HG03139 (cell line): Measurements from ENCODE around the gene NLRP9.

Experiments used
- ATAC-seq: cut with Tn5 transposase; IDR thresholded peaks from one replicate; pipeline ENCODE4 v1.9.1; 2021; ENCODE audit not compliant: unreplicated experiment

The NLRP9 gene

DNA sequence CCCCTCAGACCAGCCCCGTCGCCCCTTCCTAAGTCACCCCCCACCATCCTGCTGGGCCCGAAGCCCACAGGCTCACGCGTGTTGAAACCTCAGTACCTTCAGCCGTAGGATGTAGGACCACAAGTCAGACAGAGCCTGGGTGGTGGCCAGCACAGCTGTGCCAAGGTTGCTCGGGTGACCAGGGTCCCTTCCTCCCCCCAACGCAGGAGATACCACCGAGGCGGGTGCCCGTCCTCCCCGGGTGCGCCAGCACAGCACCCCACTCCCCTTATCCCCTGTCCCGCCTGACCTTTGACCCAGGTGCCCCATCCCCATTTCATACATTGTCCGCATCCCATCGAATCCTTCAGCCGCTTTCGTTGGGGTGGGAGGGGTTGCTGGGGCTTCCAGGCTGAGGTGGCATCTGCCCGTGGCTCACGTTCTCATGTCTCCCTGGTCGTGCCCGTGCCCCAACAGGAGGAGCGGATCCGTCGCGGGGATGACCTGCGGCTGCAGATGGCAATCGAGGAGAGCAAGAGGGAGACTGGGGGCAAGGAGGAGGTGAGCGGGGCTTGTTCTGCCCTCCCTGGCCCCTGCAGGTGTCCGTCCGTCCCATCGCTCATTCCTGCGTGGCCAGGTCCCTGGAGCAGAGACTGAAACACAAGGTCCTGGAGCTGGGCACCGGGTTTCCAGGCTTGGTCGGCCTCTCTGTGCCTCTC, 48.6 kb downstream of the NLRP9 start:
- ATAC-seq, result no peak

DNA sequence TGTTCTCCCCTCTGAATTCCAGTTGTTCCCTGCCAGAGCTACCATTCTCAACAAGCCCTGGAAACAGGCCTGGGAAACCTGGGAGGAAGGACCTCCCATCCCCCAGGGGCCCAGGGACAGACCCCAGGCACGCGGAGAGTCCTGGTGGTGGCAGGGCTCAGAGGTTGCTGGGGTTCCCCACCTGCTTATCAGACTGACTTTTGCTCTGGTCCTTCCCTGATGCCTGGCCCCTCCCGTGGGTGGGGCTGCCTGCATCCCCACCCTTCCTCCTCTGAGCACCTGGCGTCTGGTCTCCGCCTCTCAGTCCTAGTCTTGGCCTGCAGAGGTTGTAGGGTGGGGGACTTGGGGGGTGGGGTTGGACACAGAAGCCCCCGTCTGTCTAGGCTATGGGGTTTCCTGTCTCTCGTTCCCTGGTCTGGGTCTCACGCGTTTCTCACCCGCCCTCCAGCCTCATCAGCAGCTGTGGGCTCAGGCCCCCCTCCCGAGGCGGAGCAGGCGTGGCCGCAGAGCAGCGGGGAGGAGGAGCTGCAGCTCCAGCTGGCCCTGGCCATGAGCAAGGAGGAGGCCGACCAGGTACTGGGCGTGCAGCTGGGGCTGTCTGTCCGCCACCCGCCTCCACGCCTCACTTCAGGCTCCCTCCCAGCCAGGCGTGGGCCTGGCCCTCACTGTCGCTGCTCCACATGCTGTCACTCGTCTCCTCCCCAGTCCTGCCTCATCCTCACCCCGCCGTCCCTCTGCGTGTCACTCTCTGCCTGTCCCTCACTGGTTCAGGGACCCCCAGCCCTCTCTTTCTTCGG, 49.6 kb downstream of the NLRP9 start:
- no peak for ATAC-seq

DNA sequence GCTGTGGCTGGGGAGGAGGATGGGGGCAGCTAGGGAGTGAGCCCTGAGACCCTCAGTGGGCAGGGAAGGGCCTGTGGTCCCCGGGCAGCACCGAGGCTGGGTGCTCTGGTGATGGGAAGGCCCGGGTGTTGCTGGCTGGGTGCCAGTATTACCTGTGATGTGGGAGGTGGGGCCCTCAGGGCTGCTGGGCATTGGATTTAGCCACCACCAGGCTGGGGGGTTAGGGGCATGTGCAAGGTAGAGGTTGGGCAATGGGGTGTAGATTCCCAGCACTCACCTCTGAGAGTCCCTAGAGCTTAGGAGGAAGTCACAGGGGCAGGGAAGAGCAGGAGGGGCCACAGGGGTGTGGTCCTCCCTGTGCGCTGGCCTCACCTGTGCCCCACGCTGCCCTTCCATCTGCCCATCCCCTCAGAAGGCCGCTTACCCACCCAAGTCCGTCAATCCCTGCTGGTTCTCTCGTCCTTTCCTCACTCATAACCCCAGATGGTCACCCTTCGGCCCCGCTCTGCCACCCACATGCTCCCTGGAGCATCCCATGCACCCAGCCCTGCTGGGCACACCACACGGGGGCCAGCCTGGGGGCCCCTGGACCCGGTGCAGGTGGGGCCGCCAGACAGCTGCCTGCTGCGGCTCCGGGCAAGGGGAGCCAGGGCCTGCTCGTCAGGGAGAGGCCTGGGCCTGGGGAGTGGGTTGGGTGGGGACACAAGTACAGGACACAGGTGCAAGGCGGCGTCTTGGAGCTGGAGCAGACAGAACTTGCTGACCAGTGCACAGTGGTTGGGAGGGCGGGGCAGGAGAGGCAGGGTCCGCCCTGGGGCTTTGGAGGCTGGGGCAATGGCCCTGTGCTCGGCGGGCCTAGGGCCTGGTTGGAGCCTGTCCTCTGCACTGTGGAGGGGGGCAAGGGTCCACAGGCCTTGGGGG, 50.7 kb downstream of the NLRP9 start:
- ATAC-seq, result no peak

DNA sequence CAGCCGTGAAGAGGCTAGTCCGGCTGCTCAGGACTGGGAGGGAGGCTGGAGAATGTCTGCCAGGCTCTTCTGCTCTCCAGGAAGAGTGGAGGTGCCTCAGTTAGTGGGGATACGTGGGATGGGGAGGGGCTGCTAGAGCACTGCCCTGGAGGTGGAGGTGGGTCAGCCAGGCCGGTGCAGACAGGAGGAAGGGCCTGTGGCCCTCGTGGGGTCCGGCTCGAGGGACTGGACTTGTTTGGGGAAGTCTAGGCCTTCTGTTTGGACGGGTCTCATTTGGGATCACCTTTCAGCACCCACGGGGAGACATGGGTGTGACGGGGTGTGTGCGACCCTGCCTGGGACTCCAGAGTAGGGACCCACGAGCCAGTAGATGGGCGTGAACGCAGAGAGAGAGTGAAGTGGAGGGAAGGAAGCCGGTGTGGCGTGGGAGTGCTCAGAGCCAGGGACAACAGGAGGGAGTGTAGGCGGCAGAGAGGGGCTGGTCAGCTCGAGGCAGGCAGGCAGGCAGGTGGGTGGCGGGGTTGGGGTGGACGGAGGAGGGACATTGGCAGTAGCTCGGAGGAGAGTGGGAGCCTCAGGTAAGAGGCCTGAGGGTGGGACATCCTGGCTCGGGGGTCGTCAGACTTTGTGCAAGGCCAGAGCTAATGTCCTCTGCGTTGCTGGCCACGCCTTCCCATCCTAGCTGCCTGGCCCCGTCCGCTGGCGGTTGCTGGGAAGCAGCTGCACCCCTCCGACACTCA, 51.7 kb downstream of the NLRP9 start:
- no peak for ATAC-seq

DNA sequence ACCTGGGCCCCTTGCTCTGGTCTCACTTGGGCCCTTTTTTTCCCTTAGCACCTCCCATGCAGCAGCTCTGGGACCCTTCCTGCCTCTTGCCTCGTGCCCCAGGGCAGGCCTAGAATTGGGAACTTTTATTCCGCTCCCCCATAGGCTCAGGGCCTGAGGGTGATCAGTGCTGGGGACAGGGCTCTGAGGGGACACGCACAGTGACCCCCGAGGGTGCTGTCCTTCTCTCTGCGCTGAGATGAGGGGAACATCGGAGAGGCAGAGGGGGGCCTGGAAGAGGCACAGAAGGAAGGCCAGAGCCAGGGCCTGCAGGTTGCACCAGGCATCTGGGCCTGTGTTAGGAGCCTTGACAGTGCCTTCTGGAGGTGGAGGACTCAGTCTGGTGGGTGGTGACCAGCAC, 52.4 kb downstream of the NLRP9 start:
- ATAC-seq, result no peak

DNA sequence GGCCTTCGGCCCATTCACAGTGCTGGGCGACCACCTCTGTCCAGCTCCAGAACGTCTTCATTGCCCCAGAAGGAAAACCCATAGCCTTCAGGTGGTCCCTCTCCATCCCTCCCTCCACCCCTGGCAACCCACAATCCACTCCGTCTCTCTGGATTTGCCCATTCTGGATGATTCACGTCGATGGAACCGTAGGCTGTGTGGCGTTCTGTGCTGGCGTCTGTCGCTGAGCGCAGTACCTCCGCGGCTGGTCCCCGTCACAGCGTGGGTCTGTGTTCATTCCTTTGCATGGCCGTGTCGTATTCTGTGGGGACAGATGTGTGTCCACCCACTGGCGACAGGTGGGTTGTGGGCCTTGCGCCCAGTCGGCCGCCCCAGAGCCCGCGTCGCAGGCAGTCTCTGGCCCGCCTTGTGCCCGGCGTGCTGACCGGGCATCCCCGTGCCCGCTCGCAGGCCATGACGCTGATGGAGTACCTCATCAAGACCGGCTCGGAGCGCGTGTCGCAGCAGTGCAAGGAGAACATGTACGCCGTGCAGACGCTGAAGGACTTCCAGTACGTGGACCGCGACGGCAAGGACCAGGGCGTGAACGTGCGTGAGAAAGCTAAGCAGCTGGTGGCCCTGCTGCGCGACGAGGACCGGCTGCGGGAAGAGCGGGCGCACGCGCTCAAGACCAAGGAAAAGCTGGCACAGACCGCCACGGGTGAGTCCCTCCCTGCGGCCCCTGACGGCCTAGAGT, 53.1 kb downstream of the NLRP9 start:
- ATAC-seq, result no peak

DNA sequence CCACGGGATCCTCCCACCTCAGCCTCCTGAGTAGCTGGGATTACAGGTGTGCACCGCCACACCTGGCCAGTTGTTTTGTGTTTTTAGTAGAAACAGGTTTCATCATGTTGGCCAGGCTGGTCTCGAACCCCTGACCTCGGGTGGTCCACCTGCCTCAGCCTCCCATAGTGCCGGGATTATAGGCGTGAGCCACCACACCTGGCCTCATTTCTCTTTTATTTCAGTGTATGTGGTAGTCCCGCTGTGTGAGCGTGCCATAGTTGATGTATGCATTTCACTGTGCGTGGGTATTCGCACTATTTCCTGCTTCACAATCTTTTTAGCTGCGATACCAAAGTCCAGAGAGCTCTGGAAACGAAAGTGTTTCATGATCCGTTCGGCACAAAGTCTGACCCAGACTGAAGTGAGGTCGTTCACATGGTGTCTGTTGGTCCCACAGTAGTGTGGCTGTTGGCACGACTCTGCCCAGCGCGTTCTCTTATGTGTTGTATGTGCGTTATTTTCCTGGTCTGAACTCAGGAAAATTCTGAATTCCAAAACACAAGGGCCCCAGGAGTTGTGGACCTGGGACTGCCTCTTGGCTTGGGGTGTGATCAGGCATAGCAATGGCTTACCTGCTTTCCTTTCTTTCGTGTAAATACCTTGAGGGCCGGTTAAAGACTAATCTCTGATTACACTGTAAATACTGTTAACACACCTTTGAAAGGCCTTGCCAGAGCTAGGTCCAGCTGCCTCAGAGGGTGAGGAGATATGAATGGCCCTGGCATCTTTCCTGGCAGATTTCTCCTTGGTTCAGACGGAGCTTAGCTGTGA, 54.5 kb downstream of the NLRP9 start:
- no peak for ATAC-seq

DNA sequence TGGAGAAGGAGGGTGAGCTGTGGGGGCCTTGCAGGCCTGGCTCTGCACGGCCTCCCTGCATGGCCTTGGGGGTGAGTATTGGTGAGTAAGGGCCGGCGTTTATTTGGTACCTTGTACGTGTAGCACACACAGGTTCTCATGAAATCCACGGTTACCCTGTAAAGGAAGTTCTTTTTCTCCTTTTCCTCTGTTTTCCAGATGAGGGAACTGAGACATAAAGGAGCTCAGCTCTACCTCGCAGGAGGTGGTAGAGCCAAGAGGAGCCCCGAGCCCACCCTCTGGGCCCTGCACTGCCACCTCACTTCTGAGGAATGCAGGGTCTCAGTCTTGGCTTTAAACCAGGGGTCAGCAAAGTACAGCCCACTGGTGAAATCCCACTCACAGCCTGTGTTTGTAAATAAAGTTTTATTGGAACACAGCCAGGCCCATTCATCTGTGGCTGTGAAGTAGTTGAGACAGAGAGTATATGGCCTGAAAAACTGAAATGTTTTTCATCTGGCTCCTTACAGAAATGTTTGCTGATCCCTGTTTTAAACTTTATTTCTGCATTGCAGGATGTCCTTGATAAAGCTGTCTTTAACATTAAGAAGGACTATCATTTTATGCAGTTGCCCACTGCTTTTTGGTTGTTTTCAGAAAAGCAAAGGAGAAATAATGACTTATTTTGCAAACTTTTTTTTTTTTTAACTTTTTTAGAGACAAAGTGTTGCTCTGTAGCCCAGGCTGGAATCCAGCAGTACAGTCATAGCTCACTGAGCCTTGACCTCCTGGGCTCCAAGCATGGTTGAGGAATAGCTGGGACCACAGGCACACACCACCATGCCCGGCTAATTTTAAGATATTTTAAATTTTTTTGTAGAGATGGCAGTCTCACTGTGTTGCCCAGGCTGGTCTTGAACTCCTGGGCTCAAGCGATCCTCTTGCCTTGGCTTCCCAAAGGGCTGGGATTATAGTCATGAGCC, 56.8 kb downstream of the NLRP9 start:
- no peak for ATAC-seq

DNA sequence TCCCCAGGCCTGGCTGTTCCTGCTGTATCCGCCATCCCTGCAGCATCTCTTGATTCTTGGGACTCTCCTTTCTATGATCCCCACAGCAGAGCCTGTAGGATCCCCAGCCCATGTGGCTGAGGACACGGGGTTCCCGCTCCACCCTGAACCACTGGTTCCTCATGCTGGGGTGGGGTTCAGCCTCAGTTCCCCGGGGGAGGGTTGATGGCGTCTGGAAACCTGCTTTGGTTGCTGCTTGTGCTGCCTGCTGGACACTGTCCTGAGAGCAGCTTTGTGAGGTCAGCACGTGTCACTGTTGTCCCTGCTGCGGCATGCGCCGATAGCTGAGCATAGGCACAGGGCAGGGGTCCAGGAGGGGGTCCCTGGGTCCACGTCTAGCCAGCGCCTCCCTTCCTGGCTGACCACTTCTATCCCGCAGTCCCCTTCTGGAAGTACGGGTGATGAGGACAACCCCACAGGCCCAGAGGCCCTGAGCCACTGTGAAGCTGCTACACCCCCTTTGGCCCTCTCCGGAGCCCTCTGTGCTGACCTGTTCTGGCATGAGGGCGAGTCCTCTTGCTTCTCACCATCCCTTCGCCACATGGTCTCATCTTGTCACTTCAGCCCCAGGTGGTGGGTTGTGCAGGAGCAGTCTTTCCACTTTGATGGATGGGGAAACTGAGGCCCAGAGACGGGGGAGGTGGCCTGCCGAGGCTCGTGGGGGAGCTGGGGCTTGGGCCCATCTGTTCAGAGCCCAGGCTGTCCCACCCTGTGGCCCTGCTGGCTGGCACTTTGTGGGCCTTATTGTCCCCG, 57.7 kb downstream of the NLRP9 start:
- no peak for ATAC-seq

DNA sequence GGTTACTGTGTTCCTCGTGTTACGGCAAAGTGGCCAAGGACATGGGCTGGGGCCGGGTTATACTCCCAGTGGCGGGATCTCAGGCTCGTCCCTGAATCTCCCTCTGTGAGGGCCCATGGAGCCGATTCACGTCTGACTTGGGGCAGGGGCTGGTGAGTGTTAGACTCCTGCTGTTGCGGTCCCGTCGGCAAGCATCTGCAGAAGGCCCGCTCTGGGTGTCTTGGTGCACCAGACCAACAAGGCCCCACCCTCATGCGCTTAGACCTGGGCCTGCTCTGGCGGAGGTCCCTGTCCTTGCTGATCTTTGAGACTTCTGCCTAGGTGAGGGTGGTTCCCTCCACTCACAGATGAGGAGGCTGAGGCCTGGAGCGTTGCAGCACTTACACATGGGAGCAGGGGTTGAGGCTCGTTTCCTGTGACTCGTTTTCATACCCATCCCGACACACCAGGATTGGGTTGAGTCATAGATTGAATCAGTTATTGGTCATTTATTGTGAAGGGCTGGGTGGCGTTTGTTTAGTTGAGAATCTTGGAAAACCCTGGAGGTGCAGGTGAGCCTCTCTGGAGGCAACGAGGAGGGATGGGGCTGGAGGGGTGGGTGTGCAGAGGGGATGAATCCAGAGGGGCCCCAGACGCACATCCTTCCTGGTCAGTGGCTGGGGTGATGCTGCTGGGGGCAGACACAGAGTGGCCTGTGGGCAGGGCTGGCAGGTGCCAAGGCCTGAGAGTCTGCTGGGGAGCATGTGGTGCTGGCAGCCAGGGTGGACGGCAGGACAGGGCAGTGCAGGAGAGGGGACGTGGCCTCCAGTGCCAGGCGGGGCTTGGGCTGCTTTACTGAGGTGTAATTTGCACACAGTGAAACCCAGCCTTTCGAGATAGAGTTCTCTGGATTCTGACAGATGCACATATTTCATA, 58.6 kb downstream of the NLRP9 start:
- no peak for ATAC-seq

DNA sequence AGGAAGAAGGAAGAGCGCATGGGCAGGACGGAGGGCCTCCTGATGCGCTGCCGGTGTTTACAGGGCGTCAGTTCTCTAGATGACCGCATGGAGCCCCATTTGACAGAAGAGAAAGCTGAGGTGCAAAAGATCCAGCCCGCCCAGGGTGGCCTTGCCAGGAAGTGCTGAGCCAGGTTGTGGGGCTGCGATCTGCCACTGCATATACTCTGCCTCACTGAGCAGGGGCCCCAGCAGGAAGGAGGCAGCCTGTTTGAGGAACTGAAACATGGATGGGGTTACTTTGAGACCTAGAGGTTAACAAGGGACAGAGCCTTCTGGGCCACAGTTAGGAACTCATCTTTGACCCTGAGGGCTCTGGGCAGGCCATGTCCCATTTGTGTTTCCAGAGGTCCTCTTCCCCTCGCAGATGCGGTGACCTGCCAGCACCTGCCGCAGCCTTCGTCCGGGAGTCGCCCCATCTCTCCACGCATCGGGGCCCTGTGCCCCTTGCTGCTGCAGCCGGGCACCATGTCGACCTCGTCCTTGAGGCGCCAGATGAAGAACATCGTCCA, 60.0 kb downstream of the NLRP9 start:
- peak; percentile 63 for ATAC-seq

DNA sequence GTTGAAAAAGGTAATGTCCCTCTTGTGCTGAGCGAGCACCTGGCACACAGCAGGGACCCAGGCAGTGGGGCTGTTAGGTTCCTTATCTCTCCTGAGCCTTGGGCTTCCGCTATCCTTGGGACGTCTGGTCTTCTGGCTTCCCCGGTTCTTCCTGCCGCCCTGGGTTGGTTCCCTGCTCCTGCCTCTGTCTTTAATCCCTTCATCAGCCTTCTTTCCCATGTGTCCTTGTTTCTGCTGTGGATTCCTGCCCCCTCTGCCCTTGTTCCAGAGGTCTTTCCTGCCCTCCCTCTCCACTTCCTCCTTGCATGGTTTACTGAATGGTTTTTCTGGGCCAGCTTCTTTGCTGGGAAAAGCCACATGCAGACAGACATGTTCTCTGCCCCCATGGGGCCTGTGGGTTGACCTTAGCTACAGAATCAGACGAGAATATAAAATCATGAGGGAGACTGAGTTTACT, 60.6 kb downstream of the NLRP9 start:
- no peak for ATAC-seq

DNA sequence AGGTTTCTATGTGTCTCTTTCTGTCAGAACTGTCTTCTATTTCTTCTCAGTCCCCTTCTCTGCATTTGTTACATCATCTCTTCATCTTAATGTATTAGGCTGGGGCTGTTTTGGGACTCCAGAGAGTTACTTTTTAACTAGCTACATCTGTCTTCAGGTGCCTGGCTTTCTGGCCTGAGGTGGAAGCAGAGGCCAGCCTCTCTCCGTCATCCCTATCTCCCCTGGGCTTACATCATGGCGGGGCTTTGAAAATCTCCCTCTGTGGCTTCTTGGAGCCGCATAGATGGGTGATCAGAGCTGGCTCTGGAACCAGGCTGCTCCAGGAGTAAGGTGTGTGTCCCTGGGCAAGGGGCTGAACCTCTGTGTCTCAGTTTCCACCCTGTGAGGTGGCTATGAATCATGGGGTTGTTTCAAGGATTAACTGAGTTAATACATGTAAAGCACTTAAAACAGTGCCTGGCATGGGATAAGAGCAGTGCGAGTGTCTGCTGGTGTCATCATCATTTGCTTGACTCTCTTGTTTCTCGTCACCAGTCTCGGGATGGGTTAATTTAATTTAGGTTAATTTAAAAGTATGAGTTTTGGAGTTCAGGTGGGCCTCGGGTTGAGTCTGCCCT, 61.2 kb downstream of the NLRP9 start:
- no peak for ATAC-seq

DNA sequence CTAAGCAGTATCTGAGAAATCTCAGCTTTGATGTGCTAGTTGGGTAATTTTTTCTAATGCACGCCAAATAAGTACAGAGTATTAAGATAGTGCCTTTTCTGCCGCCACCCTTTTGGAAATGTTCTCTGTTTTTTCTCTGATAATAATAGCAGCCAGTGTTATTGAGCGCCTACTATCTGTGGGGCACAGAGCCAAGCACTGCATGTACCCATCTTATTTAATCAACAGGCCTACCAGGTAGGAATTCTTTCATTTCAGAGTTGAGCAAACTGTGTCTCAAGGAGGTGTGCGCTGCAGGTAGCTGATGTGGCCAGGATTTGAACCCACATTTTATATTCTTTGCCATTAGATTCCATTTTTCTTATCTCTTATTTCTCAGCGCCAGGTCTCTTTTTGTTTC, 61.8 kb downstream of the NLRP9 start:
- no peak for ATAC-seq

DNA sequence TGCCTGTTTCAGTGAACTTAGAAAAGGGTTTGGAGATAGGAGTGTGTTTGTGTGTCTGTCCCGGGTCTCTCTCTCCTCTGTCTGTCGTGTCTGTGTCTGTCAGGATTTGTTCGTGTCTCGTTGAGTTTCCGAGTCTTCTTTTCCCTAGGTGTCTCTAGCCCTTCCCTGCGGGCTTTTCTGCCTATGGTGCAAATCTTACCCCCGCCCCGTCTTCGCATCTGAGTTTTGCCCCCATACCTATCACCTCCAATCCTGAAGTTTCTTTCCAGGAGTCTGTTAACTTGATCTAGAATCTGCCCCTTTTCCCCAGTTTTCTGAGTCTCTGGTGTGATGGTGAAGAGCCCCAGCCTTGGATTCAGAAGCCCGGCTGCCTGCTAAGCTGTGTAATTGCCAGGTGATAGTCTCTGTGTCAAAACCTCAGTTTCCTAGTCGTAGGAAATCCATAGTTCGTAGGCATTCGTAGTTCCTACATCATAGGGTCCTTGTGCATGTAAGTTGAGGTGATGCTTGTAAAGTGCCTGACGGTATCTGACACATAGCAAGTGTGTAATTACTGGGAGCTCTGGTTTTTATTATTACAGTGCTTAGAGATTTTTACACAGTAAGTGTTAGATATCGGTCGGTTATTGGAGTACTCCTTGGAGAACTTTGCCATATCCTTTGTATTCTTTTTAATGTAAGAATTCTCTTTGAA, 62.4 kb downstream of the NLRP9 start:
- no peak for ATAC-seq
